Sigmoid colon (tissue), 4 donors: Measurements from ENCODE around the gene MSTO1.

Experiments
- CTCF ChIP-seq, 4 experiments: fragments of 450-650 bp in 3 of 4; fragments of 200-600 bp in 1 of 4; IDR thresholded peaks; one replicate each; pipeline ENCODE4 v1.5.1; 2016 to 2019; ENCODE audit warnings: antibody characterized with exemption in 4 of 4, mild to moderate bottlenecking in 3 of 4, moderate library complexity in 2 of 4
- POLR2A ChIP-seq, 2 donors: fragments of 450-650 bp; IDR thresholded peaks; one replicate each; pipeline ENCODE4 v1.6.1; 2016; ENCODE audit warnings: antibody characterized with exemption in 2 of 2, mild to moderate bottlenecking in 2 of 2, moderate library complexity in 2 of 2
- POLR2AphosphoS5 ChIP-seq, 4 donors: sonication (generic); formaldehyde crosslinking; IDR thresholded peaks; one replicate each; pipeline ENCODE4 v1.6.1; 2017; ENCODE audit warnings: antibody characterized with exemption in 4 of 4

- TF ChIP-seq CTCF (IDR thresholded peaks at IDR 0.05) (no peak), POLR2AphosphoS5 (IDR thresholded peaks at IDR 0.05) (no peak), POLR2A (IDR thresholded peaks at IDR 0.05) (no peak)
Measured at GRCh38 chr1:155636397-155637153, 26.6 kb downstream of the MSTO1 start.
